Measurements from ENCODE around the gene RSRC2. TPM values are rescaled to one million over a fixed set of nuclear protein-coding genes. Genes with fewer than 3 reads are reported as not detected.

RSRC2 gene
- total RNA-seq, 6 experiments from 2014 or later = 17.6 to 27.7 (median 23.4) TPM

- no peaks in the 10 kb centered on the region for H3K9me3 ChIP-seq
- H3K4me3 ChIP-seq = no peak overlapping the region
- no peaks in the 10 kb centered on the region for H3K4me1 ChIP-seq
- H3K36me3 ChIP-seq = peaks cover 30 to 85% (median 56%) of the 10 kb centered on the region in 4 donors
- intact Hi-C loops (cut with DNase I) = no loop called here
- DNase-seq = no peak
- 89% methylated on average over 2 of the region's 5 CpGs for whole genome bisulfite sequencing (ENCODE audit: insufficient coverage, low coverage, low lambda C conversion rate, missing lambda C conversion rate)
- no peak for TF ChIP-seq CTCF (IDR thresholded peaks at IDR 0.05)
- TF ChIP-seq POLR2A (IDR thresholded peaks at IDR 0.05) = no peak
- no peaks in the 10 kb centered on the region for H3K27me3 ChIP-seq
- H3K27ac ChIP-seq = no peak overlapping the region
- ATAC-seq = no peak
Observed at GRCh38 chr12:122506393-122506938, 20.3 kb downstream of the RSRC2 start.

- H3K36me3 ChIP-seq = peaks cover 23 to 76% (median 48%) of the 10 kb centered on the region in 4 donors
- TF ChIP-seq POLR2A (IDR thresholded peaks at IDR 0.05) = no peak
- no peak for TF ChIP-seq CTCF (IDR thresholded peaks at IDR 0.05)
- 77% methylated on average over 5 of the region's 11 CpGs for WGBS (ENCODE audit: insufficient coverage, low coverage, low lambda C conversion rate, missing lambda C conversion rate)
- H3K4me1 ChIP-seq = peaks cover 0 to 3% (median 0%) of the 10 kb centered on the region in 4 donors
- intact Hi-C loops (cut with DNase I) = no loop called here
- ATAC-seq = no peak
- no peak overlapping the region for H3K27ac ChIP-seq
- DNase-seq = no peak
- no peak overlapping the region for H3K4me3 ChIP-seq
- no peaks in the 10 kb centered on the region for H3K9me3 ChIP-seq
- H3K27me3 ChIP-seq = no peaks in the 10 kb centered on the region
Observed at GRCh38 chr12:122505419-122506051, 21.2 kb downstream of the RSRC2 start.

GRCh38 chr12:122503783-122504590, 22.7 kb downstream of the RSRC2 start:
- 68% methylated on average over 6 of the region's 6 CpGs for WGBS (ENCODE audit: insufficient coverage, low coverage, low lambda C conversion rate, missing lambda C conversion rate)
- intact Hi-C loops (cut with DNase I) = no loop called here

More at GRCh38 chr12:122503783-122504590, 22.7 kb downstream of the RSRC2 start:
- no peaks in the 10 kb centered on the region for H3K9me3 ChIP-seq
- no peak for DNase-seq
- peaks cover 20 to 60% (median 36%) of the 10 kb centered on the region in 4 donors for H3K36me3 ChIP-seq
- H3K27ac ChIP-seq = no peak overlapping the region
- H3K4me1 ChIP-seq = peaks cover 0 to 7% (median 2%) of the 10 kb centered on the region in 4 donors
- ATAC-seq = no peak
- no peak overlapping the region for H3K4me3 ChIP-seq
- TF ChIP-seq POLR2A (IDR thresholded peaks at IDR 0.05) (no peak), CTCF (IDR thresholded peaks at IDR 0.05) (no peak)
- no peaks in the 10 kb centered on the region for H3K27me3 ChIP-seq
